Sigmoid colon (tissue), 3 donors: Measurements from ENCODE around the gene SLIT3.

ENCODE experiments used
- CTCF ChIP-seq, 4 experiments: fragments of 450-650 bp in 3 of 4; fragments of 200-600 bp in 1 of 4; IDR thresholded peaks; one replicate each; pipeline ENCODE4 v1.5.1; 2016 to 2019; ENCODE audit warnings: antibody characterized with exemption in 4 of 4, mild to moderate bottlenecking in 3 of 4, moderate library complexity in 2 of 4
- POLR2A ChIP-seq, 2 donors: fragments of 450-650 bp; IDR thresholded peaks; one replicate each; pipeline ENCODE4 v1.6.1; 2016; ENCODE audit warnings: antibody characterized with exemption in 2 of 2, mild to moderate bottlenecking in 2 of 2, moderate library complexity in 2 of 2

- no peak for TF ChIP-seq CTCF (IDR thresholded peaks at IDR 0.05)
- no peak for TF ChIP-seq POLR2A (IDR thresholded peaks at IDR 0.05)
Observed at GRCh38 chr5:169273881-169274280, 27.1 kb downstream of the SLIT3 start.
